Measurements from ENCODE around the gene KIAA0753.

Gene KIAA0753

GRCh38 chr17:6591599-6592158 lies 48.8 kb downstream of the KIAA0753 start:
- no peak overlapping the region for H3K27ac ChIP-seq (replicated peaks)
- no peaks in the 10 kb centered on the region for H3K27me3 ChIP-seq (ENCODE audit: insufficient read depth, poor library complexity, severe bottlenecking)
- DNase-seq (ENCODE audit: low read depth in 1 of 2, low spot score in 1 of 2), result peak in 1 of 2 experiments; percentile 3
- TF ChIP-seq CTCF (IDR thresholded peaks at IDR 0.05; ENCODE audit: insufficient read depth, low read length) (no peak), GABPA (IDR thresholded peaks at IDR 0.05; ENCODE audit: low read depth) (no peak), SPI1 (IDR thresholded peaks at IDR 0.05; ENCODE audit: borderline replicate concordance, low read depth) (no peak), REST (IDR thresholded peaks at IDR 0.05; ENCODE audit: insufficient replicate concordance, low read depth) (no peak), POLR2AphosphoS5 (IDR thresholded peaks at IDR 0.05; ENCODE audit: low read depth) (no peak)
- H3K4me3 ChIP-seq (replicated peaks; ENCODE audit: insufficient read depth, low read length), result no peak overlapping the region

GRCh38 chr17:6589266-6589946 lies 51.1 kb downstream of the KIAA0753 start:
- DNase-seq (ENCODE audit: low read depth in 1 of 2, low spot score in 1 of 2), result no peak
- no peak overlapping the region for H3K4me3 ChIP-seq (replicated peaks; ENCODE audit: insufficient read depth, low read length)
- H3K27ac ChIP-seq (replicated peaks), result no peak overlapping the region
- H3K27me3 ChIP-seq (ENCODE audit: insufficient read depth, poor library complexity, severe bottlenecking), result no peaks in the 10 kb centered on the region
- TF ChIP-seq REST (IDR thresholded peaks at IDR 0.05; ENCODE audit: insufficient replicate concordance, low read depth) (no peak), SPI1 (IDR thresholded peaks at IDR 0.05; ENCODE audit: borderline replicate concordance, low read depth) (no peak), GABPA (IDR thresholded peaks at IDR 0.05; ENCODE audit: low read depth) (no peak), POLR2AphosphoS5 (IDR thresholded peaks at IDR 0.05; ENCODE audit: low read depth) (no peak), CTCF (IDR thresholded peaks at IDR 0.05; ENCODE audit: insufficient read depth, low read length) (no peak)

- DNase-seq (ENCODE audit: low read depth in 1 of 2, low spot score in 1 of 2), result no peak
- no peak for TF ChIP-seq SPI1 (IDR thresholded peaks at IDR 0.05; ENCODE audit: borderline replicate concordance, low read depth)
- TF ChIP-seq POLR2AphosphoS5 (IDR thresholded peaks at IDR 0.05; ENCODE audit: low read depth), result no peak
- no peak for TF ChIP-seq REST (IDR thresholded peaks at IDR 0.05; ENCODE audit: insufficient replicate concordance, low read depth)
- TF ChIP-seq GABPA (IDR thresholded peaks at IDR 0.05; ENCODE audit: low read depth), result no peak
- no peak for TF ChIP-seq CTCF (IDR thresholded peaks at IDR 0.05; ENCODE audit: insufficient read depth, low read length)
- Histone ChIP-seq H3K27ac (replicated peaks) (no peak overlapping the region), H3K27me3 (ENCODE audit: insufficient read depth, poor library complexity, severe bottlenecking) (no peaks in the 10 kb centered on the region), H3K4me3 (replicated peaks; ENCODE audit: insufficient read depth, low read length) (no peak overlapping the region)
These were observed 52.3 kb downstream of the KIAA0753 start for GRCh38 chr17:6588165-6588564.

All from HL-60 (cell line).